Mesenchymal stem cell (in vitro differentiated cells and primary cell): ENCODE measurements around the gene SLC38A9.

Experiments used
- DNase-seq: peaks from one replicate; pipeline ENCODE4 v3.0.0-alpha.2; 2013
- H2AFZ ChIP-seq: one replicate; pipeline ENCODE4 v1.6.1; 2013; ENCODE audit warnings: low read depth, mild to moderate bottlenecking, control low read depth, inconsistent platforms, low read length, moderate library complexity
- H2AK5ac ChIP-seq: 2 replicates; pipeline ENCODE4 v1.6.1; 2013; ENCODE audit warnings: low read length, moderate library complexity, mild to moderate bottlenecking, inconsistent platforms; ENCODE audit not compliant: severe bottlenecking
- H2BK120ac ChIP-seq: one replicate; pipeline ENCODE4 v1.6.1; 2013; ENCODE audit warnings: low read depth, mild to moderate bottlenecking, inconsistent platforms, low read length, moderate library complexity
- H2BK12ac ChIP-seq, 2 experiments: one replicate each; pipeline ENCODE4 v1.6.1; 2013; ENCODE audit warnings: inconsistent platforms in 2 of 2, low read length in 2 of 2, mild to moderate bottlenecking in 2 of 2, moderate library complexity in 2 of 2, control low read depth in 1 of 2
- H2BK15ac ChIP-seq: one replicate; pipeline ENCODE4 v1.6.1; 2013; ENCODE audit warnings: mild to moderate bottlenecking, low read depth, inconsistent platforms; ENCODE audit not compliant: poor library complexity, severe bottlenecking
- H2BK5ac ChIP-seq: 2 replicates; pipeline ENCODE4 v1.6.1; 2013; ENCODE audit warnings: low read depth, mild to moderate bottlenecking, low read length, control low read depth, inconsistent platforms; ENCODE audit not compliant: poor library complexity, severe bottlenecking
- H3K14ac ChIP-seq, 2 experiments: one replicate each; pipeline ENCODE4 v1.6.1; 2013; ENCODE audit warnings: inconsistent platforms in 2 of 2, low read length in 2 of 2, control low read depth in 1 of 2, mild to moderate bottlenecking in 1 of 2, moderate library complexity in 1 of 2
- H3K18ac ChIP-seq, 2 experiments: one replicate each; pipeline ENCODE4 v1.6.1; 2013; ENCODE audit warnings: inconsistent platforms in 2 of 2, low read length in 2 of 2, control low read depth in 1 of 2, low read depth in 1 of 2, mild to moderate bottlenecking in 1 of 2
- H3K23ac ChIP-seq, 2 experiments: one replicate each; pipeline ENCODE4 v1.6.1; 2013; ENCODE audit warnings: inconsistent platforms in 2 of 2, low read length in 2 of 2, mild to moderate bottlenecking in 2 of 2, moderate library complexity in 2 of 2, control low read depth in 1 of 2
- H3K27ac ChIP-seq: 2 replicates; pipeline ENCODE4 v1.5.1; 2013; ENCODE audit warnings: mild to moderate bottlenecking, moderate library complexity, low read length, control low read depth, inconsistent platforms; ENCODE audit not compliant: poor library complexity, severe bottlenecking
- H3K27me3 ChIP-seq, 2 experiments: 2 replicates each; pipeline versions ENCODE4 v1.6.1 to v1.7.0; 2013; ENCODE audit warnings: low read length in 2 of 2, mild to moderate bottlenecking in 2 of 2, moderate library complexity in 2 of 2, control low read depth in 1 of 2, inconsistent platforms in 1 of 2; ENCODE audit not compliant: control insufficient read depth in 1 of 2, insufficient read depth in 1 of 2
- H3K36me3 ChIP-seq, 2 experiments: 2 replicates each; pipeline versions ENCODE4 v1.6.1 to v1.7.0; 2013; ENCODE audit warnings: low read length in 2 of 2, control low read depth in 1 of 2, inconsistent platforms in 1 of 2, low read depth in 1 of 2, mild to moderate bottlenecking in 1 of 2; ENCODE audit not compliant: insufficient read depth in 2 of 2, control insufficient read depth in 1 of 2
- H3K4ac ChIP-seq, 2 experiments: one replicate each; pipeline ENCODE4 v1.6.1; 2013; ENCODE audit warnings: inconsistent platforms in 2 of 2, low read length in 2 of 2, mild to moderate bottlenecking in 2 of 2, moderate library complexity in 2 of 2, control low read depth in 1 of 2, low read depth in 1 of 2
- H3K4me1 ChIP-seq: 2 replicates; pipeline ENCODE4 v1.6.1; 2013; ENCODE audit warnings: low read depth, low read length, control low read depth; ENCODE audit not compliant: control insufficient read depth, insufficient read depth
- H3K4me2 ChIP-seq: 2 replicates; pipeline ENCODE4 v1.6.1; 2013; ENCODE audit warnings: low read length, mild to moderate bottlenecking, inconsistent platforms; ENCODE audit not compliant: poor library complexity, severe bottlenecking
- H3K4me3 ChIP-seq, 2 experiments: 2 replicates each; pipeline versions ENCODE4 v1.5.1 to v1.7.0; 2013; ENCODE audit warnings: low read length in 2 of 2, mild to moderate bottlenecking in 2 of 2, control low read depth in 1 of 2, low read depth in 1 of 2; ENCODE audit not compliant: insufficient read depth in 1 of 2
- H3K79me1 ChIP-seq: replicated peaks from 2 replicates; pipeline ENCODE4 v1.6.1; 2013; ENCODE audit warnings: mild to moderate bottlenecking, control low read depth, low read length, inconsistent platforms; ENCODE audit not compliant: poor library complexity, severe bottlenecking
- H3K9ac ChIP-seq: 2 replicates; pipeline ENCODE4 v1.7.0; 2013; ENCODE audit warnings: mild to moderate bottlenecking, low read length, moderate library complexity
- H3K9me3 ChIP-seq: 2 replicates; pipeline ENCODE4 v1.7.0; 2013; ENCODE audit warnings: mild to moderate bottlenecking, low read length; ENCODE audit not compliant: control insufficient read depth
- H4K8ac ChIP-seq: one replicate; pipeline ENCODE4 v1.6.1; 2013; ENCODE audit warnings: inconsistent platforms, mild to moderate bottlenecking, low read length, moderate library complexity
- H4K91ac ChIP-seq: one replicate; pipeline ENCODE4 v1.6.1; 2013; ENCODE audit warnings: mild to moderate bottlenecking, low read length, inconsistent platforms
- WGBS: methylation state at CpG from one replicate; pipeline ENCODE4 v1.1.7; 2013; ENCODE audit warnings: mixed read lengths; 5-methylcytosine and 5-hydroxymethylcytosine counted together

The SLC38A9 gene

DNA sequence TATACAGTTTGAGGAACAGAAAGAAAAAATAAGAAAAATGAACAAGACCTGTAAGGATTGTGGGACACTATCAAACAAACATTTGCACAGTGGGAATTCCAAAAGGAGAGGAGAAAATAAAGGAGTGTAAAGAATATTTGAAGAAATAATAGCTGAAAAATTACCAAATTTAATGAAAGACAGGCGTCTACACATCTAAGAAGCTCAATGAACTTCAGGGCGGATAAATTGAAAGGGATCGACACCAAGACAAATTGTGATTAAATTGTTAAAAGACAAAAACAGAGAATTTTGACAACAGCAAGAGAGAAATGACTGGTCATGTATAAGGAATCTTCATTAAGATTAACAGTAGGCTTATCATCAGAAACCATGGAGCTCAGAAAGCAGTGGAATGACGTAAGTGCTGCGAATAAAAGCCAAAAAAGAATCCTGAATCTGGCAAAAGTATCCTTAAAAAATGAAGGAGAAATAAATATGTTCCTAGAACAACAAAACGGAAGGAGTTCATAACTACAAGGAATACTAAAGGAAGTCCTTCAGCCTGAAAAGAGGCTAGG, 3.5 kb upstream of the SLC38A9 start:
- Histone ChIP-seq H4K8ac (no peak overlapping the region), H3K23ac (no peak overlapping the region), H3K4me2 (no peak overlapping the region), H3K14ac (no peak overlapping the region), H3K79me1 (peaks cover 11% of the 10 kb centered on the region), H3K9me3 (peaks cover 3% of the 10 kb centered on the region), H3K27ac (no peak overlapping the region), H2BK15ac (no peak overlapping the region), H2BK12ac (no peak overlapping the region), H2BK120ac (no peak overlapping the region), H4K91ac (no peak overlapping the region), H2AFZ (no peak overlapping the region), H3K4ac (no peak overlapping the region), H3K27me3 (no peaks in the 10 kb centered on the region), H2AK5ac (no peak overlapping the region), H3K18ac (no peak overlapping the region), H2BK5ac (no peak overlapping the region), H3K4me1 (peaks cover 4% of the 10 kb centered on the region), H3K4me3 (no peak overlapping the region), H3K36me3 (no peaks in the 10 kb centered on the region), H3K9ac (no peak overlapping the region)
- 98% methylated on average over 4 of the region's 6 CpGs for WGBS
- DNase-seq = no peak

DNA sequence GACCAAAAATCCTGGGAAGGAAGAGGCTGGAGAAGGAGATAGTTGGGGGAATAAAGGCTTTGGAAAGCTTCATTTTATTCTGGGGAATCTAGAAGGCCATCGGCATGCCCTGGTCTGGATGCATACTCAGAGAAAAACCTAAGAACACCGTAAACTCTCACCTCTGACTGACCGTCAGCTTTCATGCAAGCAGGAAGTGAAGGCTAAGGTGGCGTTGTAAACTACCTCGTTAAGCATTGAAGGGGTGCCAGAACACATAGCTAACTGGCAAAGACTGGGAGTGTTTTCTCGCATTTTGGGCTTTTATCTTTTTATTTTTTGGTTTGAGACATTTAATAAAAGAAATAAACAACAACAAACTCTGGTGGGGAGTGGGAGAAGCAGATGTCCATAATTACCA, 2.6 kb upstream of the SLC38A9 start:
- 74% methylated on average over 5 of the region's 6 CpGs for WGBS

GRCh38 chr5:55714339-55714738, 2.2 kb upstream of the SLC38A9 start:
- no peak overlapping the region for H2BK5ac ChIP-seq
- H3K79me1 ChIP-seq = peaks cover 12% of the 10 kb centered on the region
- no peak for DNase-seq
- H2BK12ac ChIP-seq = no peak overlapping the region
- H3K4me1 ChIP-seq = peaks cover 4% of the 10 kb centered on the region
- H2BK120ac ChIP-seq = no peak overlapping the region
- no peak overlapping the region for H2BK15ac ChIP-seq
- no peak overlapping the region for H3K27ac ChIP-seq
- WGBS = 58% methylated on average over 1 of the region's 1 CpG
- no peak overlapping the region for H4K91ac ChIP-seq
- H4K8ac ChIP-seq = no peak overlapping the region
- no peak overlapping the region for H3K23ac ChIP-seq
- no peak overlapping the region for H3K14ac ChIP-seq
- no peak overlapping the region for H3K18ac ChIP-seq
- no peak overlapping the region for H3K4ac ChIP-seq
- no peak overlapping the region for H3K4me3 ChIP-seq
- H2AFZ ChIP-seq = no peak overlapping the region
- H2AK5ac ChIP-seq = no peak overlapping the region
- no peak overlapping the region for H3K9ac ChIP-seq
- H3K36me3 ChIP-seq = no peaks in the 10 kb centered on the region
- H3K4me2 ChIP-seq = no peak overlapping the region
- H3K27me3 ChIP-seq = no peaks in the 10 kb centered on the region
- H3K9me3 ChIP-seq = peaks cover 3% of the 10 kb centered on the region

More for the DNA sequence above, 2.6 kb upstream of the SLC38A9 start:
- Histone ChIP-seq H3K18ac (no peak overlapping the region), H3K9me3 (peaks cover 3% of the 10 kb centered on the region), H2BK120ac (no peak overlapping the region), H2BK12ac (no peak overlapping the region), H3K4me1 (peaks cover 4% of the 10 kb centered on the region), H3K23ac (no peak overlapping the region), H3K27me3 (no peaks in the 10 kb centered on the region), H3K9ac (no peak overlapping the region), H4K91ac (no peak overlapping the region), H3K36me3 (no peaks in the 10 kb centered on the region), H3K79me1 (peaks cover 12% of the 10 kb centered on the region), H3K14ac (no peak overlapping the region), H3K4me2 (no peak overlapping the region), H2BK5ac (no peak overlapping the region), H2AK5ac (no peak overlapping the region), H3K27ac (no peak overlapping the region), H4K8ac (no peak overlapping the region), H2AFZ (no peak overlapping the region), H3K4me3 (no peak overlapping the region), H3K4ac (no peak overlapping the region), H2BK15ac (no peak overlapping the region)
- DNase-seq = no peak

- Histone ChIP-seq H4K91ac (no peak overlapping the region), H3K9ac (no peak overlapping the region), H3K4me2 (no peak overlapping the region), H3K18ac (no peak overlapping the region), H3K27ac (no peak overlapping the region), H3K9me3 (peaks cover 3% of the 10 kb centered on the region), H3K36me3 (peaks cover 0 to 2% of the 10 kb centered on the region in 2 experiments), H3K4me3 (no peak overlapping the region), H4K8ac (no peak overlapping the region), H3K4me1 (peaks cover 4% of the 10 kb centered on the region), H3K23ac (no peak overlapping the region), H2AFZ (no peak overlapping the region), H2BK5ac (no peak overlapping the region), H2BK15ac (no peak overlapping the region), H2BK12ac (no peak overlapping the region), H2BK120ac (no peak overlapping the region), H3K27me3 (no peaks in the 10 kb centered on the region), H3K4ac (no peak overlapping the region), H2AK5ac (no peak overlapping the region), H3K79me1 (peaks cover 12% of the 10 kb centered on the region), H3K14ac (no peak overlapping the region)
- WGBS = 69% methylated on average over 3 of the region's 3 CpGs
- no peak for DNase-seq
These were observed 1.7 kb upstream of the SLC38A9 start for GRCh38 chr5:55713871-55714270.
